GM12878 (cell line): ENCODE data around the gene KLHDC1. TPM values are rescaled to one million over a fixed set of nuclear protein-coding genes. Genes with fewer than 3 reads are reported as not detected.

Experiments used
- HDAC6 ChIP-seq: fragments of 200-600 bp; sonication (generic); IDR thresholded peaks from one replicate; pipeline ENCODE4 v1.8.0; 2017; ENCODE audit warnings: antibody characterized with exemption; ENCODE audit not compliant: unreplicated experiment
- IKZF2 ChIP-seq, 2 experiments: fragments of 450-650 bp; IDR thresholded peaks; 2 replicates each; pipeline ENCODE4 v1.6.1; 2017; ENCODE audit warnings: mild to moderate bottlenecking in 2 of 2, moderate library complexity in 2 of 2
- MYC ChIP-seq: IDR thresholded peaks from 2 replicates; pipeline ENCODE4 v1.6.1; 2011; ENCODE audit warnings: mild to moderate bottlenecking, low read length, moderate library complexity, inconsistent platforms; ENCODE audit not compliant: insufficient read depth, insufficient replicate concordance, insufficient read length, severe bottlenecking
- ZBTB4 ChIP-seq: fragments of 450-650 bp; formaldehyde crosslinking; IDR thresholded peaks from 2 replicates; pipeline ENCODE4 v1.4.0; 2022; ENCODE audit warnings: mild to moderate bottlenecking, moderate library complexity
- ZNF384 ChIP-seq: IDR thresholded peaks from 2 replicates; pipeline ENCODE4 v1.6.1; 2012; ENCODE audit warnings: low read depth, mild to moderate bottlenecking, low read length, improper control_type of control experiment, borderline replicate concordance
- polyA plus RNA-seq, 11 experiments: library from polyadenylated mRNA; depleted of rRNA in 4 of 11; unstranded in 6 of 11; stranded (reverse) in 5 of 11; fragments of >200 nt; fragmentation: Nextera tagmentation in 4 of 11; fragmentation: Illumina TruSeq in 1 of 11; extraction: Ambion mirVana in 4 of 11; extraction: Trizol in 1 of 11; gene quantifications; 1 replicate in 1 of 11; 2 replicates in 10 of 11; pipeline versions ENCODE4 v1.2.1 to v1.2.3, GENCODE V29; 2011 to 2016; ENCODE audit warnings: inconsistent platforms in 2 of 11, missing spikeins in 2 of 11, low read depth in 1 of 11
- total RNA-seq, 4 experiments: library from RNA; depleted of rRNA in 3 of 4; stranded (reverse); fragments of >200 nt in 3 of 4; fragmentation: Illumina TruSeq in 1 of 4; extraction: Trizol in 1 of 4; gene quantifications; 2 replicates each; pipeline versions ENCODE4 v1.2.1 to v1.2.3, GENCODE V29; 2013 to 2021
- TF ChIP-seq, protein P1 (sequence below): fragments of 150-350 bp; IDR thresholded peaks from 2 replicates; pipeline ENCODE4 v1.6.1; 2016; ENCODE audit warnings: low read depth, low read length

Gene KLHDC1
- total and polyA plus RNA-seq, 10 of the 15 experiments (the other 5 are each of a cell fraction or from before 2014, with no cell fraction given): 0.22 to 0.98 (median 0.55) TPM

GRCh38 chr14:49691031-49691430 lies 1.9 kb upstream of the KLHDC1 start (continued):
- no peak for TF ChIP-seq ZBTB4 (CRISPR knock-in tag)
- no peak for TF ChIP-seq IKZF2 (IDR thresholded peaks at IDR 0.05)
- no peak for TF ChIP-seq HDAC6
- TF ChIP-seq ZNF384: no peak
- TF ChIP-seq, protein P1, sequence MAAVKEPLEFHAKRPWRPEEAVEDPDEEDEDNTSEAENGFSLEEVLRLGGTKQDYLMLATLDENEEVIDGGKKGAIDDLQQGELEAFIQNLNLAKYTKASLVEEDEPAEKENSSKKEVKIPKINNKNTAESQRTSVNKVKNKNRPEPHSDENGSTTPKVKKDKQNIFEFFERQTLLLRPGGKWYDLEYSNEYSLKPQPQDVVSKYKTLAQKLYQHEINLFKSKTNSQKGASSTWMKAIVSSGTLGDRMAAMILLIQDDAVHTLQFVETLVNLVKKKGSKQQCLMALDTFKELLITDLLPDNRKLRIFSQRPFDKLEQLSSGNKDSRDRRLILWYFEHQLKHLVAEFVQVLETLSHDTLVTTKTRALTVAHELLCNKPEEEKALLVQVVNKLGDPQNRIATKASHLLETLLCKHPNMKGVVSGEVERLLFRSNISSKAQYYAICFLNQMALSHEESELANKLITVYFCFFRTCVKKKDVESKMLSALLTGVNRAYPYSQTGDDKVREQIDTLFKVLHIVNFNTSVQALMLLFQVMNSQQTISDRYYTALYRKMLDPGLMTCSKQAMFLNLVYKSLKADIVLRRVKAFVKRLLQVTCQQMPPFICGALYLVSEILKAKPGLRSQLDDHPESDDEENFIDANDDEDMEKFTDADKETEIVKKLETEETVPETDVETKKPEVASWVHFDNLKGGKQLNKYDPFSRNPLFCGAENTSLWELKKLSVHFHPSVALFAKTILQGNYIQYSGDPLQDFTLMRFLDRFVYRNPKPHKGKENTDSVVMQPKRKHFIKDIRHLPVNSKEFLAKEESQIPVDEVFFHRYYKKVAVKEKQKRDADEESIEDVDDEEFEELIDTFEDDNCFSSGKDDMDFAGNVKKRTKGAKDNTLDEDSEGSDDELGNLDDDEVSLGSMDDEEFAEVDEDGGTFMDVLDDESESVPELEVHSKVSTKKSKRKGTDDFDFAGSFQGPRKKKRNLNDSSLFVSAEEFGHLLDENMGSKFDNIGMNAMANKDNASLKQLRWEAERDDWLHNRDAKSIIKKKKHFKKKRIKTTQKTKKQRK: no peak
- TF ChIP-seq MYC: no peak
